Activated gamma-delta T cell treated with anti-CD3 and anti-CD28 coated beads, Interleukin-2, amount 50 U/mL, for 16 hours (primary cell): ENCODE measurements around the gene FAM193A.
"Not testable (repeated sequence)": the region's sequence is repeated elsewhere in the genome, so short reads cannot be mapped to it uniquely, and the experiment has no call there.

Experiments used
- DNase-seq: peaks from one replicate; pipeline ENCODE4 v3.0.0-alpha.2; 2020; ENCODE audit warnings: low read depth

FAM193A gene

GRCh38 chr4:2618729-2619128, 82.3 kb downstream of the FAM193A start:
- DNase-seq, result not testable (repeated sequence)

- no peak for DNase-seq
These were observed 83.0 kb downstream of the FAM193A start for GRCh38 chr4:2619459-2619858.

DNA sequence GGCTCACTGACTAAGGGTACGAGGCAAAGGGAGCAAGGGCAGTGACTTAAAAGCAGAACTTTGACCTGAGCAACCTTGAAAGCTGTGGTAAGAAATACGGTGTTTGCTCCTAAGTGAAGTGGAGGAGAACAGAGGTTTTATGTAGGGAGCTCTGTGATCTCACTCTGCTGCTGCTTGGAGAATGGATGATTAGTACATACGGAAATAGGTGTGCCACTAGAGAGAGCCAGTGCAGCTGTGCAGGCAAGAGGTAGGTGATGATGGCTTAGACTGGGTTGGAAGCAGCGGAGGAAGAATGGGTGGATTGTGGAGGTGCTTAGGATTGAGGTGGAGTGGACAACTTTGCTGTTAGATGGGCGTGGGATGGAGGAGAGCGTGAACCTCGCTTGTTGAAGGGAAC, 85.0 kb downstream of the FAM193A start:
- no peak for DNase-seq

GRCh38 chr4:2623442-2623841, 87.0 kb downstream of the FAM193A start:
- DNase-seq, result no peak

DNA sequence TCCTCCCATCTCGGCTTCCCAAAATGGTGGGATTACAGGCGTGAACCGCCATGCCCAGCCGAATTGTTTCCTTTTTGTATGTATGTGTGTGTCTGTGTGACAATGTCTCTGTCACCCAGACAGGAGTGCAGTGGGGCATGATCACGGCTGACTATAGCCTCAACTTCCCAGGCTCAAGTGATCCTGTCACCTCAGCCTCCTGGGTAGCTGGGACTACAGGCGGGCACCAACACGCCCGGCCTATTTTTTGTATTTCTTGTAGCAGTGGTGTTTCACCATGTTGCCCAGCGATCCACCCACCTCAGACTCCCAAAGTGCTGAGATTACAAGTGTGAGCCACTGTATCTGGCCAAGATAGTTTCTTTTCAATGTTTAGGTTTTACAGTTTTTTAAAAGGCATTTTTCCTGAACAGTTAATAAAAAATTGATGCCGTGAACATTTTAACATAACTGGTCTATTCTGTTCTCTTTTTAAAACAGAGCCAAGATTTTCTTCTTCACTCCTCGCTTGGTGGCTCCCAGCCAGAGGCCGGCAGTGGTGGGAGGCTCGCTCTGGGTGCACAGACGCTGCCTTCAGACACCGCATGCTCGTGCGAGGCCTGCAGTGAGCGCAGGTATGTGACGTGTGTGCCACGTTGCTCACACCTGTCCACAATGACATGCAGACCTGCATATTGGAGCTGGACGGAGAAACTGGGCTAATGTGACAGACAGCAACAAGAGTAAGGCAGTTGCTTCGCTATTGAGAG, 88.5 kb downstream of the FAM193A start:
- DNase-seq, result no peak

DNA sequence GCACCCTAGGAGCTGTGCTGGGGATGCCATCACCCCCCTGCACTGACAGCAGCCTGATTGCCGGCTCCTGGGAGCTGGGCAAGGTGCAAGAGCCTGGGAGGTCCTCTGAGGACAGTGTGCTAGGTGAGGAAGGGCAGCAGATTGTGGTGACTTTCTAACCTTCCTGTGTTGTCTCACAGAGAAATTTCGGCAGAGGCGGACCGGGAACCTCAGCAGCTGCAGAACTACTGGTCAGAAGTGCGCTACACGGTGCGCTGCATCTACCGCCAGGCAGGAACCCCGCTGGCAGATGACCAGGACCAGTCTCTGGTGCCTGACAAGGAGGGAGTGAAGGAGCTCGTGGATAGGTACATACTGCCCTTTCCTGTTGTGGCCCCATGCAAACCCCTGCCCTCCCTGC, 89.8 kb downstream of the FAM193A start:
- DNase-seq, result no peak

DNA sequence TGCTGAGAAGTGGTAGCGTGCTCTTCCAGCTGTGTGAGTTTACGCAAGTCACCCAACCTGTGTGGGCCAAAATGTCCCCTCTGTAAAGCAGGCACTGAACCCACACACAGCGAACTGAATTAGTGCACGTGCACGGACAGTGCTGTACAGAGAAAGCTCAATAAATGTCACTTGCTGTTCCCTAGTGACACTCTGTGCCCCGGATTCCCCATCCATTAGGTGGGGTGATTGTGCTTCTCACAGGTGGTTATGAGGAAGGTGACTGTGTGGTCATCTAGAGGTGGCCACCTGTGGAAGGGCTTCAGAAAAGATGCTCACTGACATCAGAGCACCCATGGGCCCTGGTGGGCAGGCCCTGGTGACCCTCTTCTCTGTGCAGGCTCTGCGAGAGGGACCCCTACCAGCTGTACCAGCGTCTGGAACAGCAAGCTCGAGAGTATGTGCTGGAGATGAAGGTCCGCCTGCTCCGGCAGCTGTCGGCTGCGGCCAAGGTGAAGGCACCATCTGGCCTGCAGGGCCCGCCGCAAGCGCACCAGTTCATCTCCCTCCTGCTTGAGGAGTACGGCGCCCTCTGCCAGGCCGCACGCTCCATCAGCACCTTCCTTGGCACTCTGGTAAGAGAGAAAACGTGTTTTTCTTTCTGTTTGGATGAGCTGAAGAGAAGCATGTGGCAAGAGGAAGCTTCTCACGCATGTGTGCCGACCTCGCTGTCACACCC, 94.3 kb downstream of the FAM193A start:
- DNase-seq, result no peak

- no peak for DNase-seq
These were observed 97.6 kb downstream of the FAM193A start for GRCh38 chr4:2634014-2634413.

DNA sequence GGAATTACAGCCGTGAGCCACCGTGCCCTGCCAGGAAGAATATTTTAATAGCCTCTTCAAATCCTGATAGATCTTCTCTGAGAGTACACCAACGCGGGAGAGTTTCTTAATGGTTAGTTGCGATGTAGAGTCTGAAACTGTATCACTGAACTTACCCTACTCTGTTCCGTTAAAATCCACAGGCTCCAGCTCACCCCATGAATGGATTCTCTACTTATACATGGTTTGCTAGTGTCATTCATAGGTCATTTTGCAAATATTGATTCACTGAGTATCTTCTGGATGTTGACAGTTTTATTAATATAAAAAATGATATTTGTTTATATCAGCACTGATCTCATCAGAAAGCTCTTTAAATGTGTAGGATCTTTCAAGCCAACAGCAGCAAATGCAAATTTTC, 99.9 kb downstream of the FAM193A start:
- no peak for DNase-seq

DNA sequence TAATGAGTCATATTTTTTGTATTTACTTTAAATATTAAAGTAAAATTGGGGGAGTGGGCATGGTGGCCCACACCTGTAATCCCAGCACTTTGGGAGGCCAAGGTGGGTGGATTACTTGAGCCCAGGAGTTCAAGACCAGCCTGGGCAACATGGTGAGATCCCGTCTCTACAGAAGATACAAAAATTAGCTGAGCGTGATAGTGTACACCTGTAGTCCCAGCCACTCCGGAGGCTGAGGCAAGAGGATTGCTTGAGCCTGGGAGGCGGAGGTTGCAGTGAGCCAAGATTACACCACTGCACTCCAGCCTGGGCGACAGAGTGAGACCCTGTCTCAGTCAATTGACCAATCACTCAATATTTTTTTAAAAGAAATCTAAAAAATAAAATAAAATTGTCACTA, 100.5 kb downstream of the FAM193A start:
- DNase-seq, result not testable (repeated sequence)

DNA sequence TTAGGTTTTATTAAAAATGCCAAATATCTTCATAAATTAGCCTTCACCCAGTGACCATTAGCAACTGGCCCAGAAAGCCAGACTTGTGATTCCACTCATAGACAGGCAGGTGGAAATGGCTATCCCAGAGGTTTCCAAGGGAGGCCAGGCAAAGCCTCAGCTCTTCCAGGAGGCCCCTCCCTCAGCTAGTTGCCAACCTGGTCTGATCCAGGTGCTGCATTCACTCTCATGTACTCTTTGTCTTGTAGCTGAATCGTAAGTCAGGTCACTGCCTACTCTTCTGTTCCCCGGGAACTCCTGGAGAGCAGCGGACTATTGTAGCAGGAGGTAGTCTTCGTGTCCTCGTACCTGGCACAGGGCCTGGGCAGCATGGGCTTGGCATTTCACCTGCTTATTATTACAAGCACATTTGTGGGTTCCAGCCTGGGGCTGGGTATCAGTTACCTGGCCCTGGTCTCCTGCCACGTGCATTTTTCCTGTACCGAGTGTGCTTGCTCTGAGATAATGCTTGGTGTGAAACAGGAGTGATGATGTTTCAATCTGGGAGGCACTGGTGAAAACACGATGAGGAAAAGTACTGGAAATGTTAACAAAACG, 101.6 kb downstream of the FAM193A start:
- DNase-seq, result no peak

DNA sequence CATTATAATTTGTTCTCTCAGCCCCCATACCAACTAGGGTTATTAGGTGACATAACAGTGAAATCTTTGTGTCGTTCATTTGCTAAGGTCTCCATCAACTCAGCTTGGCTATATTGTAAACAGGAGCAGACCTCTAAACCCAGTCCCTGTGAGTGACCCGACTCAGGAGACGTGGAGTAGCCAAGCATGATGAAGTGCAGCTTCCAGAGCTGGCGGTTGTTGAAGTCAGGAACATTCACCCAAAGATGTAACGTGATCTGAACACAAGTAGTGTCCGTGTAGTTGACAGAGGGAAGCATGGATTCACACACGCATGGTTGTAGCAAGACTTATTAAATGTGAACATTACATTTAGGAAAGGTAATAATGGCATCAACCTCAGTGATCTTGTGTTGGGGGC, 102.3 kb downstream of the FAM193A start:
- no peak for DNase-seq

DNA sequence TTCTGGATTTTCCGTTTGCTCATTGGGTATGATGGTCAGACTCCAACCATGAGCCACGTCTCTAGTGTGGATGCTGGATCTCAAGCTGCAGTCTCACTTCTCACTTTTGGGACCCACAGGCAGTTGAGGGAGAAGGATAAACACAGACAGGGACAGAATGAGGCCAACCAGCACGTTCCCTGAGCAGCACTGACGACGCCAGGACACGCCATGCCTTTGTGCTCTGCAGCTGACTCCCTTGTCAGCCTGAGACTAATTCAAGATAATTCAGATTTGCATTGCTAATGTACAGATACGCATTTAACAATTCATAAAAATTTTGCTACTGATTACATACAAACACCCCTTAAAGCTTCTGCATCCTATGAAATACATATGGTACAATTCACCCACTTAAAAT, 106.5 kb downstream of the FAM193A start:
- no peak for DNase-seq

GRCh38 chr4:2643555-2643954, 107.1 kb downstream of the FAM193A start:
- DNase-seq, result no peak

- DNase-seq, result no peak
These were observed 110.1 kb downstream of the FAM193A start for GRCh38 chr4:2646396-2647149.

GRCh38 chr4:2647403-2648158, 111.1 kb downstream of the FAM193A start:
- no peak for DNase-seq

GRCh38 chr4:2648159-2648814, 111.8 kb downstream of the FAM193A start:
- no peak for DNase-seq

GRCh38 chr4:2649604-2650114, 113.2 kb downstream of the FAM193A start:
- no peak for DNase-seq

GRCh38 chr4:2650276-2650675, 113.8 kb downstream of the FAM193A start:
- no peak for DNase-seq

GRCh38 chr4:2651546-2651945, 115.1 kb downstream of the FAM193A start:
- no peak for DNase-seq

- DNase-seq, result no peak
These were observed 115.6 kb downstream of the FAM193A start for GRCh38 chr4:2651998-2652397.
